Endometrial microvascular endothelial cells (primary cell): ENCODE results near the gene LOXL1. TPM values are rescaled to one million over a fixed set of nuclear protein-coding genes. Genes with fewer than 3 reads are reported as not detected.
"Not testable (repeated sequence)": the region's sequence is repeated elsewhere in the genome, so short reads cannot be mapped to it uniquely, and the experiment has no call there.

Experiments
- in situ Hi-C: cut with HindIII; loops from 2 replicates; pipeline ENCODE4 v1.10.0; 2017; ENCODE audit warnings: low sequenced_read_pairs, low pct_unique_long_range_greater_than_20kb; ENCODE audit errors: inconsistent ontology term
- total RNA-seq: library from RNA; depleted of rRNA; stranded (reverse); fragments of >200 nt; gene quantifications from one replicate; pipeline ENCODE4 v1.2.3, GENCODE V29; 2015; ENCODE audit errors: inconsistent ontology term

The LOXL1 gene
- total RNA-seq, 1 donor from 2014 or later = 0.46 TPM

DNA sequence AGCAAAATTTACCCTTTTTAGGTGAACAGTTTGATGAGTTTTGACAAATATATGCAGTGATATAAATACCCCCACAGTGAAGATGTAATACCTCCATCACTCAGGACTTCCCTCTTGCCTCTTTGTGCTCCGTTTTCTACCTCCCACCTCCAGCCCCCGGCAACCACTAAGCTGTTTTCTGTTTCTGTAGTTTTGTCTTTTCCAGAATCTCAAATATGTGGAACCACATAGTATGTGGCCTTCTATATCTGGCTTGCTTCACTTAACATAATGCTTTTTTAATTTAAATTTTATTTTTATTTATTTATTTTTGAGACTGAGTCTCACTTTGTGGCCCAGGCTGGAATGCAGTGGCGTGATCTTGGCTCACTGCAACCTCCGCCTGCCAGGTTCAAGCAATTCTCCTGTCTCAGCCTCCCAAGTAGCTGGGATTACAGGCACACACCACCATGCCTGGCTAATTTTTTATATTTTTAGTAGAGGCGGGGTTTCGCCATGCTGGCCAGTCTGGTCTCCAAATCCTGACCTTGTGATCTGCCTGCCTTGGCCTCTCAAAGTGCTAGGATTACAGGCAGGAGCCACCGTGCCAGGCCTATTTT is 34.3 kb downstream of the LOXL1 start:
- in situ Hi-C loops = not testable (repeated sequence)

DNA sequence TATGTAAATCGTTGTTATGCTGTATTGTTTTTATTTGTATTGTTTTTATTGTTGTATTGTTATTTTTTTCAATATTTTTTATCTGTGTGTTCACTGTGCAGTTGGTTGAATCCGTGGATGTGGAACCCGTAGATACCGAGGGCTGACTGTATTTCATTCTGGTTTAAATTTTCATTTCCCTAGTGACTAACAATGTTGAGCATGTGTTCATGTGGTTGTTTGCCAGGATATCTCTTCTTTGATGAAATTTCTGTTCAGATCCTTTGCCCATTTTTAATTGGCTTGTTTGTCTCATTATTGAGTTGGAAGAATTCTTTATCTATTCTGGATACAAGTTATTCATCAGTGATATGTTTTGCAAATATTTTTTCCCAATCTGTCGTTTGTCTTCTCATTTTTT is 36.2 kb downstream of the LOXL1 start:
- in situ Hi-C loops = no loop called here

DNA sequence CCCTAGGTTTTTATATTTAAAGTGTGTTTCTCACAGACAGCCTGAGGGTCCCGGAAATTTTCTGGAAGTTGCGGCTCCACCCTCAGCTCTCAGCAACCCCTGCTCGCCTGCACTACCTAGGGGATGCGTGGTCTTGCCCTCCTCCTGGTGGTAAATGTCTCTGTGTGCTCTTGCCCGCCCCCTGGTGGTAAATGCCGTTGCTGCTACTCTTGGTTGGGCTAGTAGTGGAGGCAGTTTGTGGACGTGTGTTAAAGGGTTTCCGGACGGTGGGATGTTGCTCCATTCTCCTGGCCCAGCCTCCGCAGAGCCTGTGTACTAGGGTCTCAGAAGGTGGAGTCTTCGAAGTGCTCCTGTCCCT is 38.5 kb downstream of the LOXL1 start:
- in situ Hi-C loops = no loop called here

DNA sequence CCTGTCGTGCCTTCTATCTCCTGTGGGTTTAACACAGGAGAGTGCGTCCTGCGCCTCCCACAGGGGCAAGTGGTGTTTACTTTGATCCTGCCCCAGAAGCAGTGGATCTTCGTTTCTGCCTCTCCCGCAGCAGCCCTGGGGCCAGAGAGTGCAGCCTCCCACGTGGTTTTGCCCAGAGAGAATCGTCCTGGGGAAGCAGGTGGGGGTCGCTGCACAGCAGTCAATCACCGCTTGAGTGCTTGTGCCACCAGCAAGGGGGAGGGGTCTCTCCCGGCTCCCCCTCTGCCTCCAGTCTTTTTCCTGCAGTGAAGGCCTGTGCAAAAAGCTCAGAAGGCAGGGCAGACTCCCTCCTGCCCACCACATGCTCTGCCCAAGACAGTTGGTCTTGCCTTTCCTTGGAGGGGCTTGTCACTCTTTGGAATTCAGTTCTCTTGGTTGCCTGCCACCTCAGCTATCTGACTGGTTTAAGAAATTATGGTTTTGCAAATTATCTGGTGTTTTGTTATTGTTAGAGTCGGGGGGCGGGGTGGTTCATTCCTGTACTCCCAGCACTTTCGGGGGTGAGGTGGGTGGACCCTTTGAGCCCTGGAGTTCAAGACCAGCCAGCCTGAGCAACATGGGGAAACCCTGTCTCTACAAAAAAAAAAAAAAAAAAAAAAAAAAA is 39.0 kb downstream of the LOXL1 start:
- in situ Hi-C loops = no loop called here

DNA sequence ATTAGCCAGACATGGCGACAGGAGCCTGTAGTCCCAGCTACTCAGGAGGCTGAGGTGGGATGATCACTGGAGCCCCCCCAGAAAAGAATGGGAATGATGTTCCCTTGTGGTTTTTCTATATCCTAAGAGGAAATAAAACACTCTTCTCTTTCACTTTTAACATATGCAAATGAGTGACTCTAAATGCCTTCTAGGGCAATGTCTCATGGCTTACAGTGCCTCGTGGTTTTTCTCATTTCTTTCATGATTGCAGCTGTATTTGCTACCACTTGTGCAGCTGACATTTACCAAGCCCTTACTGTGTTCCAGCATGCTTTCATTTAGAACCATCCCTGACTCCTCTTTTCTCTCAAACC is 39.5 kb downstream of the LOXL1 start:
- in situ Hi-C loops = no loop called here

DNA sequence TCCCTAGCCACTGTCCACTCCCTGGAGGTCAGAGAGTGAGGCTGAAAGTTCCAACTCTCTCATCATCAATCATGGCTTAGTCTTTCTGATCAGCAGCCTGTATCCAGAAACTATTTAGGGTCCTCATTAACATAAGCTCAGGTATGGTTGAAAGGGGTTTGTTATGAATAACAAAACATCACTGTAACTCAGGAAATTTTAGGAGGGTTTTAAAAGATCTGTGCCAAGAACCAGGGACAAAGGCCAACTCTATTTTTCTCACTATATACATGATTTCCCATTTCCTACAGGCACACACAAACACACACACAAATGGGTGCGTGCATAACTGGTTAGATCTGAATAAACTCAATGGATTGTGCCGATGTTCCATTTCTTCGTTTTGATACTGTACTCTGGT is 42.2 kb downstream of the LOXL1 start:
- in situ Hi-C loops = no loop called here

DNA sequence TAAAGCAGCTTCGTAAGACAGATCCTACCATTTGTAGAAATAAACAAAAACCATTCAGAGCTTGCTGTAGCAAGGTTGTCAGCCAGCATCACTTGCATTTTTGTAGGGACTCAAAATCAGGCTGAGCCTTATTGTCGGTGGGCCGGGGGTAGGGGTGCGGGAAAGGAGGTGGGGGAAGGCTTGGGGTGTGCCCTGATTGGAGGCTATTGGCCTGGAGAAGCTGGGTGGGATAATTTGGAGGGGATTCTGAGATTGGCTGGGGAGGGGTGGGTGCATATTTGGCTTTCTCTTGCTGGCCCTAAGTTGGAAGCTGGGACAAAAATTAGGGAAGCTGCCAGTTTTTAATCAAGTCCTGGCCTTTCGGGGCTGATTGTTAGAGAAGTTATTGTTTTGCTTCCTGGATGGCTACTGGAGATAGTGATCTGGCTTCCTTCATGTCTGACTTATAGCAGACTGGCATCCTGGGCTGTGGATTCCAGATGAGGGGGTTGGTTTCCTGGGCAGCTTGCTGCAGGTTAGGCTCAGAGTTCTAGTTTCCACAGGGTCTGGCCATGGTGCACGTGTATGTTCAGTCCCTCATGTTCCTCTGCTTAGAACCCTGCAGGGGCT is 43.0 kb downstream of the LOXL1 start:
- in situ Hi-C loops = no loop called here

DNA sequence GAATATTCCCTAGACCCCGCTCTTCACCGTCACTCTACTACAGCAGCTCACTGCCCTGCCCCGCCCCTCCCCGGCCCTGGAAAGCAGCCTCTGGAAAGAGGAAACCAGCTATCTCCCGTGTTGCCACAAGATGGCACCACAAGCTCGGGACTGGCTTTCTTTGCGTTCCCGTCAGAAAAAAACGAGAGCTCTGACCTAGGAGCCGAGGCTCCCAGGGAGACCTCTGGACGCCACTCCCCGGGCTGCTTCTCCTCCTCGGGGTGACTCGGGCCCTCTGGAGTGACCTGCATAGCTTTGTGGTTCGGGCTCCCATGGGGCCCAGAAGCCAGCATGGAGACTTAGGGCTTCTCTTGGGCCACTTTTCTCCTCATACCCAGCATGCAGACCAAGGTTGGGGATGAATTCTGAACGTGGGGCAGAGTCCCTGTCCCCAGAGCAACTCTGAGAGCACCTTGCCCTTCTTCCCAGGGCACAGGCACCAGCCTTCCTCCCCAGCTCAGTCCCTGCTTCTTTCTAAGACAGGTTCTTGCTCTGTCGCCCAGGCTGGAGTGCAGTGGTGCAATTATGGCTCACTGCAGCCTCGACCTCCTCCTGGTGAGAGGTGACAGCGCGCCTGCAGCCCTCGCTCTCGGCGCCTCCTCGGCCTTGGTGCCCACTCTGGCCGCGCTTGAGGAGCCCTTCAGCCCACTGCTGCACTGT is 46.9 kb downstream of the LOXL1 start:
- in situ Hi-C loops = no loop called here

DNA sequence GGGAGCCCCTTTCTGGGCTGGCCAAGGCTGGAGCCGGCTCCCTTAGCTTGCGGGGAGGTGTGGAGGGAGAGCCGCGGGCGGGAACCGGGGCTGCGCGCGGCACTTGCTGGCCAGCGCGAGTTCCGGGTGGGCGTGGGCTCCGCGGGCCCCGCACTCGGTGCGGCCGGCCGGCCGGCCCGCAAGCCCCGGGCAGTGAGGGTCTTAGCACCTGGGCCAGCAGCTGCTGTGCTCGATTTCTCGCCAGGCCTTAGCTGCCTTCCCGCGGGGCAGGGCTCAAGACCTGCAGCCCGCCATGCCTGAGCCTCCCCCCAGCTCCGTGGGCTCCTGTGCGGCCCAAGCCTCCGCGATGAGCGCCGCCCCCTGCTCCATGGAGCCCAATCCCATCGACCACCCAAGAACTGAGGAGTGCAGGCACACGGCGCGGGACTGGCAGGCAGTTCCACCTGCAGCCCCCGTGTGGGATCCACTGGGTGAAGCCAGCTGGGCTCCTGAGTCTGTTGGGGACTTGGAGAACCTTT is 47.5 kb downstream of the LOXL1 start:
- in situ Hi-C loops = not testable (repeated sequence)

DNA sequence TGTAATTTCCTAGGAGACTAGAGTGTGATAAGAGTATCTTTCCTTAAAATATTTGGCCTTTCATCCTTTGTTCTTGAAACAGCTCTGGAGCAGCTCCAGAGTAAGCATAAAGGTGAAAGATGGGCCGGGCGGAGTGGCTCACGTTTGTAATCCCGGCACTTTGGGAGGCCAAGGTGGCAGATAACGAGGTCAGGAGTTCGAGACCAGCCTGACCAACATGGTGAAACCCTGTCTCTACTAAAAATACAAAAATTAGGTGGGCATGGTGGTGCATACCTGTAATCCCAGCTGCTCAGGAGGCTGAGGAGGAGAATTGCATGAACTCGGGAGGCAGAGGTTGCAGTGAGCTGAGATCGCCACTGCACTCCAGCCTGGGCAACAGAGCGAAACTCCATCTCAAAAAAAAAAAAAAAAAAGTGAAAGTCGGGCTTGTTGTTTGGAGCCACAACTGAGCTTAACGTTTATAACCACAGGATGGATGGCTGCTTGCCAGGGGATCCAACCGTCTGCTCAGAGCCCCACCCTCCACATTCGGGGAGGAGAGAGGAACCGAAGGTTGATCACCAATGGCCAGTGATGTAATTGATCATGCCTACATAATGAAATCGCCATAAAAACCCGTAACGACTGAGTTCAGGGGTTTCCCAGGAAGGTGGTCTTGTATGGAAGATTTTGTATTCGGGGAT is 49.3 kb downstream of the LOXL1 start:
- in situ Hi-C loops = not testable (repeated sequence)

DNA sequence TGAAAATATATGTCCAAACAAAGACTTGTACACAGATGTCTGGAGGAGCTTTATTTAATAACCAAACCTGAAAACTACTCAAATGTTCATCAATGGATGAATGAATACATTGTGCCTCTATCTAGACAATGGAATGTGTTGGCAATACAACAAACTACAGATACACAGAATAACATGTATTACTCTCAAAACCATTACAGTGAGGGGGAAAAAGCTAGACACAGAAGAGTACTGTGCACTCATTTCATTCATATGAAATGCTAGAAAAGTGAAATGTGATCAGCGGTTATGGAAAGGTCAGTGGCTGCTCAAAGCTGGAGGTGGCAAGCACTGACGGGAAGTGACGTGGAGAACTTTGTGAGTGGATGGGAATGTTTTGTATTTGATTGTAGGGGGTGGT is 52.6 kb downstream of the LOXL1 start:
- in situ Hi-C loops = no loop called here

DNA sequence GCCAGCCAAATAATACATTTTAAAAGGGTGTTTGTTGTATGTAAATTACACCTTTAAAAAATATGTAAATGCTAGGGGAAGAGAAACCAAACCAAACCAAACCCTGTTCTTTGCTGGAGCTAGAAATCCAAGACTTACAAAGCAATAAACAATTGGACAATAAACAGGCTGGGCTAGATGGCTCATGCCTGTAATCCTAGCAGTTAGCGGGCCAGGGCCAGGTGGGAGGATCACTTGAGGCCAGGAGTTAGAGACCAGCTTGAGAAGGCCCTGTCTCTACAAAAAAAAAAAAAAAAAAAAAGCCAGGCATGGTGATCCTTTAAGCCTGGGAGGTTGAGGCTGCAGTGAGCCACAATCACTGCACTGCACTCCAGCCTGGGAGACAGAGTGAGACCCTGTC is 53.4 kb downstream of the LOXL1 start:
- in situ Hi-C loops = no loop called here

DNA sequence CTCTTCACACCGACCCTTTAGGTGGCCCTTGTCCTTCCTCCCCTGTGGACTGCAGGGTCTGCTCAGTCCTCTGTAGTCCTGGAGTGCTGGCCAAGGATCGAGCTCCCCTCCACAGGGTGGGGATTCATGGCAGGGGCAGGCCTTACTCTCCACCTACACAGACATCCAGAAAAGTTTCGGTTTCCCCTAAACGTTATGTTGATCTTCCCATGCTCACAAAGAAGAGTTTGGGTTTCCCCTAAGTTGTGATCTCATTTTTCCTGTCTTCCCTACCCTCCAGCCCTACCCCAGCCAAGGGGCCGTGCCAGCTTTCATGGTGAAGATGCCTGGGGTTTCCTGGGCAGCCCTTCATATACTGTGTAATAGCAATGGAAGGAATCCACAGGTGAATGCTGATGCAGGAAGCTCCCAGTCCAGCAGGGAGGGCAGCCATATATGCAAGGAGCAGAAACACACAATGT is 55.5 kb downstream of the LOXL1 start:
- in situ Hi-C loops = no loop called here

DNA sequence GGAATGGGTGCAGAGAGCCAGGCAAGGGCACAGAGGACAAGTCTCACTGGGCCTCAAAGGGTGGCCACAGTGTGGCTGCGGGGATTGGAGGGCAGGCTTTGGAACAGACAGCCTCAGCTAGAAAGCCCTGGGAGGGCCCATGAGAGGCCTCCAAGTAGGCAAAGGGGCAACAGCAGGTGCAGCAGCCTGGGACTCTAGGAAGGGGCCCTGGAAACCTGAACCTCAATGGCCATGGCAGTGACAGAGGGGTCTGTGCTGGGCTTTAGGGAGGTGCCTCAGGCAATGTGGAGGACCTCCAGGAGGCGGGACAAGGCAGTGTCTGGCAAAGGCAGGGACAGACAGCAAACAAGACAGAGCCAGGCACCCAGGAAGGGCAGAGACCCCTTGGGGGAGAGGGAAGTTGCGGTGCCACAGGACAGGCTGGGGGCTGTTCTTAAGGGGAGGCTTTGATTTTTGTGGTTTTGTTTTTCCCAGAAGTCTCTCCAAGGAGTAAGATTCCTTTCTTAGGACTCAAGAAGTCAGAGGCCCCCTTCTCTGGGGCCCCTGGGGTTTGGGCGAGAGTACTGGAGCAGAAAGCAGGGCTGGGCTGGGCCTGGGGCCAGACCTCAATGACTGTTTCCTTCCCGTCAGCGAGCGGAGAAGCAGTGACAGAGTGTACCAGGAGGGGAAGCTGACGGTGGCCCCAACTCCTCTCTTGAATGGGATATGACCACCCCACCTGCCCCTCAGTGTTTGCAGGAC is 56.1 kb downstream of the LOXL1 start:
- in situ Hi-C loops = no loop called here

DNA sequence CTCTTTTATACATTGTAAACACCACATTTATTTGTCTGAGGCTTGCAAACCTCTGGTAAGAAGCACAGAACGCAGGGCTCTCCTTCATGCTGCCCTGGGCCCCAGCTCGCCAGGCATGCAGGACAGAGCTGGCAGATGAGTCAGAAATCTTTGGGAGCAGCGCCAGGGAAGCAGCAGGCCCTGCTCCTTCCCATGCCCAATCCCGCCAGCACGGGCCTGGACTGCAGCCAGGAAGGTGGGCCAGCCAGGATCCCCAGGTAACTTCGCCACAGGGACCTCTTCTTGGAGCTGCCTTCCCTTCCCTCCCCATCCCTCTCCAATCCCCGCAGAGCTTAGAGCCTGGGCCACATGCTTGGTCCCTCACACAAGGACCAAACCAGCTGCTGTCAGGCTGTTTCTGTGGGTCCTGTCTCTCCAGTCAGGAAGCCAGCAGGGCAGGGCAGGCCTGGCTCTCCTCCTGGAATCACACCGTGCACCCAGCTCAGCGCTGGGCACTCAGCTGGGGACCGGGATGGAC is 57.0 kb downstream of the LOXL1 start:
- in situ Hi-C loops = no loop called here

DNA sequence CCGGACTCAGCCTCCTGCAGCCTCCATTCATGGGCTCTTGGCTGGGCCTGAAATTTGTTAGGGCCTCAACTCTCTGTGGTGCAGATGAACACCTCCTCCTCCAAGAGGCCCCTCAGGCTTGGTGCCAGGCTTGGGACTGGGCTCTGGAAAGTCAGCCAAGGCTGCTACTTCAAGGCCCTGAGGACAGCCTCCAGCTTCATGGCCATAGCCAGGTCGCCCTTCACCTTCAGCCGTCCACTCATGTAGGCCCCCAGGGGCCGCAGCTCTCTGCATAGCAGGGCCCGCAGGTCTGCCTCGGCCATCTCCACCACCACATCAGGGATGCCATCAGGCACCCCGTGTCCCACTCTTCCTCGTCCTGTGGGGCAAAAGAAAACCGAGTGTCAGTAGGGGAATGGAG is 57.5 kb downstream of the LOXL1 start:
- in situ Hi-C loops = no loop called here

DNA sequence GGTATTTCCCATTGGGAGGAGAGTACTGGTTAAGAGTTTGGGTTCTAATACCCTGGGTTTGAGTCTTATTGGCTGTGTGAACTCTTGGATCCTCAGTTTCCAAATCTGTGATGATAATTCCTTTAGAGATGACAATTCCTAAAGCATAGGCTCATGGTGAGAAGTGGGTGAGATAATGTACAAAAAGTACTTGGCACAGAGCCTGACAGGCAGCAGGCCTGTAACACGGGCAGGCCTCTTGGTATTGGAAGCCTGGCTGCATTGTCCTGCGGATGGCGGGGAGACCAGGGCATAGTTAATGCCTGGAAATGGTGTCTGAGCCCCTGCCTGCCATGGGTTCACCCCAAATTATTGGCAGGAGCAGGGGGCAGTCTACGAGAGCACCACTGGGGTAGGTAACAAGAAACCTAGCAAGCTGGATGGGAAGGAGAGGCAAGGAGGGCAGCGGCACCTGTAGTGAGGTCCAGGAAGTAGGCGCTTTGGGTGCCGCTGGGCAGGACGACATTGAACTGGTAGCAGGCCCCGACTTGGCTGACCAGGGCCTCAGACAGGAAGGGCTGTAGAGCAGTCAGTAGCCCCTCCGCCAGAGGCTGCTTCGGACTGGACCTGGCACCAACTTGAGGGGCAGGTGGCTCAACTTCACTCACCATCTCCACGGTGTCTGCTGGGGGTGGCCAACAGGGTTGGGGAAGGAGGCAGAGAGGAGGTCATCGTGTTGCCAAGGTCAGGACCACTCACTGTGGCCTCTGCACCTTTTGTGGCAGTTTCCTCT is 58.1 kb downstream of the LOXL1 start:
- in situ Hi-C loops = no loop called here
